IMR-90 (cell line): ENCODE results near the gene ADAM23. TPM values are rescaled to one million over a fixed set of nuclear protein-coding genes. Genes with fewer than 3 reads are reported as not detected.

ENCODE experiments used
- ATAC-seq: fragments of 200-7000 bp; cut with Tn5 transposase; 2 replicates; pipeline ENCODE4 v1.9.1; 2020; ENCODE audit warnings: low read depth, mild to moderate bottlenecking, moderate library complexity
- BruUV-seq: library from RNA; stranded (reverse); fragments of 400-500 nt; replicated peaks from 2 replicates; lab custom pipeline; 2021; lab: Mats Ljungman, UMichigan
- CTCF ChIA-PET: fragments of 300-600 bp; formaldehyde crosslinking; extraction: SDS; loops from one replicate; lab custom pipeline; 2021; ENCODE audit warnings: antibody characterized with exemption; lab: Yijun Ruan, JAX
- POLR2A ChIA-PET: fragments of 300-600 bp; sonication (Branson Sonifier 250); formaldehyde crosslinking; loops from one replicate; lab custom pipeline; 2022; ENCODE audit warnings: antibody characterized with exemption; ENCODE audit not compliant: unreplicated experiment; lab: Charles Lee
- DNase-seq: peaks from one replicate; pipeline ENCODE4 v3.0.0; 2013
- H2AFZ ChIP-seq: replicated peaks from 2 replicates; pipeline ENCODE3; 2013; ENCODE audit warnings: low read length, mild to moderate bottlenecking; ENCODE audit not compliant: poor library complexity
- H2AK5ac ChIP-seq: 2 replicates; pipeline ENCODE4 v1.6.1; 2013; ENCODE audit warnings: low read depth, low read length, inconsistent platforms
- H2AK9ac ChIP-seq: replicated peaks from 2 replicates; pipeline ENCODE3; 2013; ENCODE audit warnings: mild to moderate bottlenecking, low read depth, low read length, moderate library complexity; ENCODE audit not compliant: poor library complexity
- H2BK120ac ChIP-seq: 2 replicates; pipeline ENCODE4 v1.6.1; 2013; ENCODE audit warnings: low read depth, low read length, inconsistent platforms
- H2BK15ac ChIP-seq: 3 replicates; pipeline ENCODE4 v1.6.1; 2013; ENCODE audit warnings: low read depth, low read length, inconsistent platforms
- H2BK20ac ChIP-seq: 2 replicates; pipeline ENCODE4 v1.6.1; 2013; ENCODE audit warnings: low read depth, mild to moderate bottlenecking, inconsistent platforms, low read length, moderate library complexity
- H2BK5ac ChIP-seq: 2 replicates; pipeline ENCODE4 v1.6.1; 2013; ENCODE audit warnings: mild to moderate bottlenecking, low read depth, low read length, inconsistent platforms; ENCODE audit not compliant: poor library complexity, severe bottlenecking
- H3K14ac ChIP-seq: replicated peaks from 2 replicates; pipeline ENCODE4 v1.6.1; 2013; ENCODE audit warnings: low read depth, low read length, inconsistent platforms
- H3K18ac ChIP-seq: 2 replicates; pipeline ENCODE4 v1.6.1; 2013; ENCODE audit warnings: low read depth, low read length, control low read depth
- H3K23ac ChIP-seq: 2 replicates; pipeline ENCODE4 v1.6.1; 2013; ENCODE audit warnings: low read depth, low read length, inconsistent platforms
- H3K27ac ChIP-seq: 2 replicates; pipeline ENCODE4 v1.5.1; 2013; ENCODE audit warnings: mild to moderate bottlenecking, control low read depth, low read length; ENCODE audit not compliant: insufficient read depth
- H3K27me3 ChIP-seq: 2 replicates; pipeline ENCODE4 v1.6.1; 2013; ENCODE audit warnings: low read length; ENCODE audit not compliant: control insufficient read depth, insufficient read depth
- H3K36me3 ChIP-seq: 2 replicates; pipeline ENCODE4 v1.6.1; 2013; ENCODE audit warnings: low read length, mixed read lengths; ENCODE audit not compliant: control insufficient read depth, insufficient read depth
- H3K4ac ChIP-seq: 2 replicates; pipeline ENCODE4 v1.6.1; 2013; ENCODE audit warnings: low read depth, low read length, inconsistent platforms
- H3K4me1 ChIP-seq: 2 replicates; pipeline ENCODE4 v1.6.1; 2013; ENCODE audit warnings: low read length, mixed read lengths; ENCODE audit not compliant: control insufficient read depth, insufficient read depth
- H3K4me2 ChIP-seq: 2 replicates; pipeline ENCODE4 v1.6.1; 2013; ENCODE audit warnings: low read depth, mild to moderate bottlenecking, control low read depth, low read length, moderate library complexity
- H3K4me3 ChIP-seq: 2 replicates; pipeline ENCODE4 v1.5.1; 2013; ENCODE audit warnings: low read depth, mild to moderate bottlenecking, control low read depth, low read length, moderate library complexity; ENCODE audit not compliant: insufficient read depth
- H3K56ac ChIP-seq: 2 replicates; pipeline ENCODE4 v1.6.1; 2013; ENCODE audit warnings: low read length, inconsistent platforms; ENCODE audit not compliant: insufficient read depth; ENCODE audit errors: extremely low read depth
- H3K79me1 ChIP-seq, 2 experiments: 2 replicates each; pipeline ENCODE4 v1.6.1; 2013; ENCODE audit warnings: low read length in 2 of 2, inconsistent platforms in 1 of 2, low read depth in 1 of 2
- H3K9ac ChIP-seq: 2 replicates; pipeline ENCODE4 v1.6.1; 2013; ENCODE audit warnings: low read depth, low read length, control low read depth
- H3K9me1 ChIP-seq: 2 replicates; pipeline ENCODE4 v1.6.1; 2013; ENCODE audit warnings: low read length, inconsistent platforms; ENCODE audit not compliant: insufficient read depth
- H3K9me3 ChIP-seq: 2 replicates; pipeline ENCODE4 v1.6.1; 2013; ENCODE audit warnings: low read length; ENCODE audit not compliant: control insufficient read depth, insufficient read depth
- H4K20me1 ChIP-seq: 2 replicates; pipeline ENCODE4 v1.6.1; 2013; ENCODE audit warnings: low read length, inconsistent platforms; ENCODE audit not compliant: insufficient read depth
- H4K5ac ChIP-seq: 2 replicates; pipeline ENCODE4 v1.6.1; 2013; ENCODE audit warnings: mild to moderate bottlenecking, low read depth, low read length, control low read depth
- H4K8ac ChIP-seq, 2 experiments: 2 replicates each; pipeline ENCODE4 v1.6.1; 2013; ENCODE audit warnings: low read depth in 2 of 2, low read length in 2 of 2, control low read depth in 1 of 2, inconsistent platforms in 1 of 2
- H4K91ac ChIP-seq: 2 replicates; pipeline ENCODE4 v1.6.1; 2013; ENCODE audit warnings: low read depth, low read length, inconsistent platforms; ENCODE audit not compliant: insufficient read depth
- BHLHE40 ChIP-seq: fragments of 150-350 bp; IDR thresholded peaks from 2 replicates; pipeline ENCODE4 v1.6.1; 2016; ENCODE audit warnings: mild to moderate bottlenecking, low read depth, low read length
- CEBPB ChIP-seq: IDR thresholded peaks from 2 replicates; pipeline ENCODE4 v1.6.1; 2012; ENCODE audit warnings: low read depth, low read length, improper control_type of control experiment
- CHD1 ChIP-seq: IDR thresholded peaks from 2 replicates; pipeline ENCODE4 v1.6.1; 2012; ENCODE audit warnings: low read depth, low read length, improper control_type of control experiment
- CTCF ChIP-seq: conservative IDR thresholded peaks from 2 replicates; pipeline ENCODE4 v1.5.1; 2012; ENCODE audit warnings: mild to moderate bottlenecking, low read depth, low read length, improper control_type of control experiment
- ELK1 ChIP-seq: fragments of 150-350 bp; IDR thresholded peaks from 2 replicates; pipeline ENCODE4 v1.6.1; 2016; ENCODE audit warnings: low read depth, mild to moderate bottlenecking, low read length, moderate library complexity, borderline replicate concordance
- FOS ChIP-seq: fragments of 150-350 bp; IDR thresholded peaks from 2 replicates; pipeline ENCODE4 v1.6.1; 2016; ENCODE audit warnings: low read depth, low read length
- MAFK ChIP-seq: IDR thresholded peaks from 2 replicates; pipeline ENCODE4 v1.6.1; 2012; ENCODE audit warnings: low read depth, low read length, improper control_type of control experiment
- MAZ ChIP-seq: IDR thresholded peaks from 2 replicates; pipeline ENCODE4 v1.6.1; 2012; ENCODE audit warnings: low read depth, mild to moderate bottlenecking, low read length, improper control_type of control experiment, moderate library complexity, borderline replicate concordance
- MXI1 ChIP-seq: IDR thresholded peaks from 2 replicates; pipeline ENCODE4 v1.6.1; 2012; ENCODE audit warnings: low read depth, mild to moderate bottlenecking, low read length, moderate library complexity, borderline replicate concordance
- NFE2L2 ChIP-seq: fragments of 150-350 bp; IDR thresholded peaks from 2 replicates; pipeline ENCODE4 v1.6.1; 2016; ENCODE audit warnings: low read depth, mild to moderate bottlenecking, low read length
- POLR2A ChIP-seq: IDR thresholded peaks from 2 replicates; pipeline ENCODE4 v1.6.1; 2012; ENCODE audit warnings: mild to moderate bottlenecking, low read depth, low read length
- RAD21 ChIP-seq: IDR thresholded peaks from 2 replicates; pipeline ENCODE4 v1.6.1; 2012; ENCODE audit warnings: low read length, improper control_type of control experiment
- RCOR1 ChIP-seq: IDR thresholded peaks from 2 replicates; pipeline ENCODE4 v1.6.1; 2012; ENCODE audit warnings: mild to moderate bottlenecking, low read length, improper control_type of control experiment; ENCODE audit not compliant: insufficient replicate concordance
- RFX5 ChIP-seq: IDR thresholded peaks from 2 replicates; pipeline ENCODE4 v1.8.0; 2012; ENCODE audit warnings: low read depth, mild to moderate bottlenecking, low read length, moderate library complexity
- SMC3 ChIP-seq: fragments of 150-350 bp; IDR thresholded peaks from 2 replicates; pipeline ENCODE4 v1.6.1; 2016; ENCODE audit warnings: low read depth, mild to moderate bottlenecking, antibody characterized with exemption, low read length, moderate library complexity
- USF2 ChIP-seq: fragments of 150-350 bp; IDR thresholded peaks from 2 replicates; pipeline ENCODE4 v1.6.1; 2017; ENCODE audit warnings: mild to moderate bottlenecking, antibody characterized with exemption, low read length, low read depth
- WGBS, 2 experiments: methylation state at CpG; one replicate each; pipeline versions ENCODE4 v1.1.5 to v1.1.7; 2013; ENCODE audit warnings: missing lambda C conversion rate in 2 of 2; ENCODE audit not compliant: insufficient read length in 1 of 2; ENCODE audit errors: extremely low coverage in 2 of 2; 5-methylcytosine and 5-hydroxymethylcytosine counted together
- dilution Hi-C: fragments of 300-500 bp; cut with HindIII; formaldehyde crosslinking; loops from one replicate; pipeline ENCODE4 v1.14.3; 2018; ENCODE audit warnings: low sequenced_read_pairs; ENCODE audit not compliant: unreplicated experiment
- in situ Hi-C: fragments of 300-500 bp; cut with MboI; formaldehyde crosslinking; loops from 3 replicates; pipeline ENCODE4 v1.14.3; 2019; ENCODE audit warnings: low sequenced_read_pairs, inconsistent platforms, mixed read lengths
- intact Hi-C: fragments of 100-400 bp; cut with micrococcal nuclease; formaldehyde crosslinking; loops from 2 replicates; pipeline ENCODE4 v1.10.0; 2022
- polyA plus RNA-seq, 3 experiments: library from polyadenylated mRNA; depleted of rRNA; stranded (reverse); fragments of >200 nt; gene quantifications; 2 replicates each; pipeline ENCODE4 v1.2.3, GENCODE V29; 2012; ENCODE audit warnings: low replicate concordance in 1 of 3
- total RNA-seq: library from RNA; depleted of rRNA; stranded (reverse); fragments of >200 nt; gene quantifications from 2 replicates; pipeline ENCODE4 v1.2.3, GENCODE V29; 2012

The ADAM23 gene
- total and polyA plus RNA-seq, 2 of the 4 experiments (the other 2 are of a cell fraction): 2.9 to 10.3 TPM

GRCh38 chr2:206610451-206610850 lies 167.1 kb downstream of the ADAM23 start:
- no peak overlapping the region for H2AK9ac ChIP-seq
- DNase-seq (no peak), ATAC-seq (no peak)
- H3K9ac ChIP-seq: no peak overlapping the region
- H2AFZ ChIP-seq: no peak overlapping the region
- no peak overlapping the region for H2BK20ac ChIP-seq
- H3K18ac ChIP-seq: no peak overlapping the region
- H3K56ac ChIP-seq: no peak overlapping the region
- intact Hi-C loops (no loop called here), dilution Hi-C loops (no loop called here), in situ Hi-C loops (no loop called here)
- no peak overlapping the region for H4K91ac ChIP-seq
- H2BK15ac ChIP-seq: no peak overlapping the region
- POLR2A ChIA-PET: no interaction called here
- no peaks in the 10 kb centered on the region for H3K27me3 ChIP-seq
- H2BK5ac ChIP-seq: no peak overlapping the region
- CTCF ChIA-PET: interaction anchor here (0.9 kb wide), 1 partner anchor 8 kb away, joined by 4 read pairs; no protein-coding TSS in a partner anchor
- H3K14ac ChIP-seq: no peak overlapping the region
- H3K79me1 ChIP-seq: no peaks in the 10 kb centered on the region
- H3K4me3 ChIP-seq: no peak overlapping the region
- no peak overlapping the region for H3K4ac ChIP-seq
- H3K9me1 ChIP-seq: no peaks in the 10 kb centered on the region
- H4K20me1 ChIP-seq: no peaks in the 10 kb centered on the region
- H3K9me3 ChIP-seq: no peaks in the 10 kb centered on the region
- H2AK5ac ChIP-seq: no peak overlapping the region
- no TSS peak for BruUV-seq
- H3K4me1 ChIP-seq: no peaks in the 10 kb centered on the region
- TF ChIP-seq POLR2A (no peak), MAZ (no peak), MXI1 (no peak), CEBPB (no peak), SMC3 (no peak), NFE2L2 (no peak), RCOR1 (no peak), USF2 (no peak), CHD1 (no peak), MAFK (no peak), FOS (no peak), RAD21 (no peak), CTCF (no peak), ELK1 (no peak), RFX5 (no peak), BHLHE40 (no peak)
- H4K5ac ChIP-seq: no peak overlapping the region
- H3K27ac ChIP-seq: no peak overlapping the region
- no peaks in the 10 kb centered on the region for H3K36me3 ChIP-seq
- H2BK120ac ChIP-seq: no peak overlapping the region
- no peak overlapping the region for H3K4me2 ChIP-seq
- no CpG with 5 or more reads among the region's 1 CpG for WGBS, 2 experiments
- H4K8ac ChIP-seq: no peak overlapping the region
- no peak overlapping the region for H3K23ac ChIP-seq
